GM21723 (cell line): ENCODE results near the gene OTX2.

Experiments used
- ATAC-seq: cut with Tn5 transposase; IDR thresholded peaks from one replicate; pipeline ENCODE4 v1.9.1; 2021; ENCODE audit warnings: mild to moderate bottlenecking, moderate library complexity; ENCODE audit not compliant: unreplicated experiment

The OTX2 gene

DNA sequence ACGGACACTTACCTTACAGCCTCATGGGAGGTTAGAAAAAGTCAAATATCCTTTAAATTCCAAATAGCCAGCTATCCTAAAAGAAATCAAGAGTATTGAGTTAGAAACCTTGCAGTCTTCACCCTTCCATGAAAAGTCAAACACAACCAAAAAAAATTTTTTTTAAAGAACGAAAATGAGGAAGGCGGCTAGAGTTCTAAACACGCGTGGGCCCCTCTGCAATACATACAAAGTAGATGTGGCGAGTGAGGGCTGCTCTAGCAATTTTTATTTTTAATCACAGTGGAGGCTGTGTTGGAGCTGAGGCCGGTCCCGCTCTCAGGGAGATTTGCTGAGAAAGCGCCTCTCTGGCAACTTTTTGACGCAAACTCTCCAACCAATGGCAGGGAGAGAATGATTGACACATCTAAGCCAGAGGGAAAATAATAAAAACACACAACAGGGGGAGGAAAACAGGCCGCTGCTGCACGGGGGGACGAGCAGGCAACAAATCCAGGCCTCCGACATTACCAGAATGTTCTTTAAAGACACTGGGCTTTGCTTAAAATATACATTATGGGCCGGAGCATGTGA, at the start of gene OTX2:
TSS of gene OTX2 (minus strand) at position 333 of the 573 bp plus-strand sequence. CDS start 5,023 bp downstream, outside the sequence.
- no peak for ATAC-seq

DNA sequence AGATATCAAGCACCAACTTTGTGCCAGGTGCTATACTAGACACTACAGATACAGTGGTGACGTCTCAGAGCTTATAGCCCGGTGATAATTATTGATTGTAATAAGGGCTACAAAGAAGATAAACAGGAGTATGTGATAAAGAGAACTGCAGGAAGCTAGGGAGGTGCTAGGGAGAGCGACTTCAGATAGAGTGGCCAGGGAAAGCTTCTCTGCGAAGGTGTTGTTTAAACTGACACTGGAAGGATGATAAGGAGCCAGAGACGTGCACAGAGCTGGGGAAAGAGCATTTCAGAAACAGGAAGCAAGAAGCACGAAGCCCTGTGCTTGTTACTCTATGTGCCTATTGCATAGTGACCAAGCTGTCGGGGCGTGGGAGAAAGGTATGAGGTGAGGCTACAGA, 48.1 kb upstream of the OTX2 start:
- ATAC-seq: no peak

DNA sequence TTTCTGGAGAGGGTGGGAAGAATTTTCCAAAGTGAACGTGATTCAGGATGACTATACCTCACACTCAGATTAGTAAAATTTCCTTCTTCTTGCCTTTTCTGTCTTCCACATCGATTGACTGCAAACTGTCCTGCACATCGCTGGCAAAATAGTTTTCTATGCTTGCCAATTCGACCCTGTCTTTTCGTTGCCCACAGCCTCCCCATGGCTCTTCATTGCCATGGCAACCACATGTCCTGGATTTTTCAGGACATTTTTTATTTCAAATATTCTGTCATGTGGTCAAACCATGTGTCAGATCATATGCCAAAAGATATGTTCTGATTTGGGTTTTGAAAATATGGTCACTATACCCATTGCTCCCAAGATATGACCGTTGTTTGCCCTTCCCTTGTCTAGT, 46.9 kb upstream of the OTX2 start:
- ATAC-seq: no peak

DNA sequence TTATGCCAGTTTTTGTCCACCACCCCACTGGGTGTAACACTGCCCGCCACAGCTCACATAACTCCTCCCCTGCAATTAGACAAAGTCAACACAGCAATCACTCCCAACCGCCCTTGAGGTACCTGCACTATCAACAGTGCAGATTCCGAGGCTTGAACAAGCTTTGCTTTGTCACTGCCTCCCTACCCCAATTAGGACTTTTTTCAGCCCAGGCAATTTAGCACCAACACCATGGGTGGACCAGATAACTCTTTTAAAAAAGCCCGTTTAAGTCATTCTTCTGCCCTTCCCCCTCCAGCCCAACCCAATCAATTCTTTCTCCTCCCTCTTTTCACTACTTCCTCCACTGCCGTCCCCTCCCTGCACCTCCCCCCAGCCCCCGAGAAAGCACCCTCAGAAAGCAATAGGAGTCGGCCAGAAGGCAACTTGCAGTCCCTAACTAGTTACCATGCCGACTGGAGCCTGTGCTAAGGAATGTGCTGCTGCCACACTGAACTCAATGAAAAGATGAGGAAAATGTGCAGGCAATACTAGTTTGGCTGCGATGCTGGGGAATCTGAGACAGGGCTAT, 45.7 kb upstream of the OTX2 start:
- ATAC-seq: no peak

DNA sequence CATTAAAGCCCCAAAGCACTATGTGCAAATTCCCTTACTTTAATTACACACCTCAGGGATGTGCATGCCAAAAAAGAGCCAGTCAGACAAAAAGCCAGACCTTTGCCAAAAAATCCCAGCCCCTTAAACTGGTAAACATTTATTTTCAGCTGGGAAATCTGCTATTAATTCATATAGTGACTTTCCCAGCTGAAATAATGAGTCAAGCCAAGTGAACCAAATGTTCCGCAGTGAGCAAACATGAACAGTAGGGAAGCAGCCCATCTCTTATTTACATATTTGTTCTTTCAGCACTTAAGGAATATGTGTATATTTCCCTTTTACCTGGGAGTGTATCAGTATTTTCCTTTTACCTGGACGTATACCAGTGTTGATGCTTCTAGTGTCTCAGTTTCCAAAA, 44.0 kb upstream of the OTX2 start:
- no peak for ATAC-seq

DNA sequence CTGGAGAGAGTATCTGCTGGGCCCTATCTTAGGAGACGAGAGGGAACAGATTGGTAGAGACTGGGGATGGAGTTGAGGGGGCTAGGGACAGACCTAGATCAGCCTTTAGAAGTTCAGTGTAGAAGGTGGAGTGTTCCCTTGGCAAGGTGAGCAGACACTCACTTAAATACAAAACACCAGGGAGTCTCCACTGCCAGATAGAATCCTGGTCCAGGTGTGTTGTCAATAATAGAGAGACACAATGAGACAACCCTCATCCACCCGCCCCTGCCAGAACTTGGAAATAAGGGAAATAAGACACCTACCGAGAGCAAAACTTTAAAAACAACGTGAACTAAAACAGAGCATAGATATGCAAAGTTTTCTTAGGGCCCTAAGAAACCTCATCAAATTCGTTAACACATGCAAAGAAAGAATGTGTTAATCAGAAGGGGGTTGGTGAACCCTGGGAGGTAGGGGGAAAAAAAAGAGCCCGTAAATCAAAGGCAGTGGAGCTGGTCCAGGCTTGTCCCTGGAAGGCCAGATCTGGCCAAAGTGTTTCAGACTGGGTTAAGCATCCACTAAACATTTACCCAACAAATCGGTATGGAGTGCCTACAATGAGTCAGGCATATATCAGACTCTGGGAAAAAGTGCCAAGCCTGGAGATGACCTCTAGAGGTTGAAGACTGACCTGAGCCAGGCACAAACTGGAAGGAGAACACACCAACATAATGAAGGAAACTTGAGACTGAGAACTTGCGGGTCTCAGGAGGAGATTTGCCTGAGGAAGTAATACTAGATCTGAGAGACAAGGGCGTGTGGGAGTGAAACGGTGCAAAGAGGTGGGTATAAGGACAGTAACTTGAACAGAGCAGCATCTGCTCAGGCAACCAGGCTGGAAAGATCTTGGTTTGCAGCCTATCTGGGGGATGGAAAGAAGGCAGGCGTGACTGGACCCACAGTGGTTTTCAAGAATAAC, 37.0 kb upstream of the OTX2 start:
- no peak for ATAC-seq

DNA sequence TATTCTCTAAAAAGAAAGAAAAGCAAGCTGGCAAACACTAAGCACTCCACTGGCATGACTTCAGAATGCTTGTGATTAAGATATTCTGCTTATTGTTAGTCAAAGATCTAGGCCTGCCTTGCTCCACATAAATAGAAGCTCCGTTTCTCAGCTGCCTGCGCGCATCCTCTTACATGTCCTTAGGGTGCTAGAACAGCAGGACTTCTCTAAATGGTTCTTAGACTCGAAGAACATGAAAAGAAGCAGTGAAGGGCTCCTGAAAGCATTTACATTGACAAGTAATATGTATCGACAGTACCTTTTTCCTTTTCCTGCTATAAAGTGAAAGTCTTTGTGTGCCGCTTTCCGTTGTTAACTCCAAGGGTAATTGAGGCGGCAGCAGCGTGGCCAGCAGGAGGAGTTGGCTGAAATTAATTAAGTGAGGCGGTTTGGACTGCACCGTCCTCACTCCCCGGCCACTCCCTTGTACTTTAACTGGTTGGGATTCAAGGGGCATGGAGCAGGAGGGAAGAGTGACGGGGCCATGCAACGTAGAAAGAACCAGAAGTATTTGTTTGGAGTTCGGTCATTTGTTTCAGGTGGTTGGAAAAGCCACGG, 34.2 kb upstream of the OTX2 start:
- no peak for ATAC-seq

DNA sequence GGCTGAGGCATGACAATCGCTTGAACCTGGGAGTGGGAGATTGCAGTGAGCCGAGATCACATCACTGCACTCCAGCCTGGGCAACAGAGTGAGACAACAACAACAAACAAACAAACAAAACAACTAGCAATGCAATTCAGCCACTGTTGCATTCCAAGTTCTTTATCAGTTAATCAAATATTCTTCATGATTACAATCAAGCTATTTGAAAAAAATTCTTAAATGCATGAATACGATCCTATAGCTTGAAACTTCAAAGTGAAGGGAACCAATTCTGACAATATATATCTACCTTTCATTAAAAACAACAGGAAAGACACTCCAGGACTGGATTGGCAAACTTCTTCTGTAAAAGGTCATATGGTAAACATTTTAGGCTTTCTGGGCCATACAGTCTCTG, 31.3 kb upstream of the OTX2 start:
- ATAC-seq: no peak

DNA sequence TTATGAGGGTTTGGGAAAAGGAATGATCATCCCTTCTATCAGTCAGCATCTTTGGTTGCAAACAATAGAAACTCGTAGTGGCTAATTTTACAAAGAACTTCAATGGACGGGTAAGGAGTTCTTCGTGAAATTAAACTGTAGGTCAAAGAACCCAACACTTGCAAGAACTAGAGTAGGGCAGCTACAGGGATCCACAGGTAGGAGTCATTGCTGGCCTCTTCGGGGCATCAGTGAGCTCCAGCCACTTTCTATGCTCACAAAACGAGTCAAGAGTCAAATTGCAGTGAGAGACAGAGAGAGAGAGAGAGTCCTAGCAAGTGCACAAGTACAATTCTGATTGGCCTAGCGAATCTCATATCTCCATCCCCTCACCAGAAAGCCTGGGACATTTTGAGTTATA, 29.9 kb upstream of the OTX2 start:
- no peak for ATAC-seq

DNA sequence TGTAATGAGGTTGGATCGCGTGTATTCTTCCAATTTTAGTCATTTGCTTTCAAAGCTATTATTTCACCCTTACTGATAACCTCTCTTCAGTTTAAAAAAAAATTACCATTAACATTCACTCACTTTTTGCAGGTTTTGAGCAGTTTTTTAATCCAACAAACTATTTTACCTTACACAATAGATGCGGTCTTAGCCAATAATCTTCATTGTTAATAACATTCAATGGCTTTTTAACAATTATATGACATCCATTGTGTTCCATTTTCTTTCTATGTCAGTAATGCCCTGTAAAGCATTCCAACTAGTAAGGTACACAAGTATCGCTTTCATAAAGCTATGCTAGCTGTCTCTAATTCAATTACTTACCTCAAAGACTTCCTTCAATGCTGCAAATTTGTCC, 18.9 kb upstream of the OTX2 start:
- no peak for ATAC-seq

DNA sequence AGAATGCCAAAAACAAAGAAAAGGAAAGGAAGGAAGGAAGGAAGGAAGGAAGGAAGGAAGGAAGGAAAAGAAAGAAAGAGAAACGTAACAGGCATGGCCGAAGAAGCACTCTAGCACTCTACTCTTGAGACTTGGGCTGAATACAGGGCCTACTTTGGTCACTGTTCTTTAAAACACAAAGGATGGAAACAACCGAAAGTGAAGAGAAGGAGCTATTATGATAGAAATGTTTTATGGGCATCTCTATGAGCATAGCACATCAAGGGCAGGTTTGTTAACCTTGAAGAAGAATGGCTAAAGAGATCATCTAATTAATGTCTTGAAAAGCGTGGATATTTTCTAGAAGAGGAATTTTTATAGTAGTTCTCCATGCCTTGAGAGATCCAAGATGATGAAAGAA, 15.9 kb upstream of the OTX2 start:
- ATAC-seq: no peak

DNA sequence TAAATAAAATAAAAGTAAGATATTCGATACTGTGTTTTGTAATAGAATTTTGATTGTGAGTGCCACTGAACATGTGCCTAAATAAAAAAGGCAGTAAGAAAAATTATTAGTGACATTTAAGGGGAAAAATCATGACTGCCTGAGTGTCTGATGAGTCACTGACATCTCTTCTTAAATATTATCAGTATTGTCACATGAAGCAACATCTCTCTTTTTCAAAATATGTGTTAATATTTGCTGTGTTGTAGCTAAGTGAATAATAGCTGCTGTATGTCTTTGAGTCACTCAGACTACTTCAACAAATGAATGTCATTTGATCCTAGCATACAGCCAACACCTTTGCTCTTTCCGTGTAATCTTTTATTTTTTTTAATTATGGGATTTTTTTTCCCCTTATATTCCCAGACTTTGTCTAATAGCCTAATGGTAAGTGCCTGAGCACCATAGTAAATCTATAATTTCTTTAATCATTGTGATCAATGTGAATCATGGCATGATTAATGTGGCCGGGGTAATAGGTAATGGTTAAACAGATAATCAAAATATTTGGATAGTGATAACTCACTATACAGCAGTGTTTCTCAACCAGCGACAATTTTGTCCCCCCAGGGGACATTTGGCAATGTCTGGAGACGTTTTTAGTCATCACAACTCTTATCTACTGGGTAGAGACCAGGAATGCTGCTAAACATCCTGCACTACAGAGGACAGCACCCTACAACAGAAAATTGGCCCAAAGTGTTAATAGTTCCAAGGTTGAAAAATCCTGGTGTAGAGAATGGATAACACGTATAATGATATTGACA, 11.7 kb upstream of the OTX2 start:
- ATAC-seq: no peak

DNA sequence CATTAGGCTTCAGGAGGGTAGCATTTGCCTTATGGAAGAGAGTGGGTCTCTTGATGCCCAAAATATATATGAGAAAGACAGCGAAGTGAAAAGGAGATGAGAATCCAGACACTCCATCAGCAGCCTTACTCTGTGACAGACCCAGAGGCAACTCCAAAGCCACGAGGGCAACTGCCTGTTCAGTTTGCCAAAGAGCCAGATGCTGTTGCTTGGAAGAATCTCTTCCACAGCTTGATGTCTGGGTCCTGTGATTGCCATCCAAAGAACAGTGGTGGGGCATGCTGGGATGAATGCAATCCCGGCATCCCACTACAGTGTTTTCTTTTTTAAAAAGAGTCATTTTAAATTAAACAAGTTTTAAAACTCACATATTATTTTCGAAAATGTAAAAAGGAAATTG, 10.9 kb upstream of the OTX2 start:
- ATAC-seq: no peak

DNA sequence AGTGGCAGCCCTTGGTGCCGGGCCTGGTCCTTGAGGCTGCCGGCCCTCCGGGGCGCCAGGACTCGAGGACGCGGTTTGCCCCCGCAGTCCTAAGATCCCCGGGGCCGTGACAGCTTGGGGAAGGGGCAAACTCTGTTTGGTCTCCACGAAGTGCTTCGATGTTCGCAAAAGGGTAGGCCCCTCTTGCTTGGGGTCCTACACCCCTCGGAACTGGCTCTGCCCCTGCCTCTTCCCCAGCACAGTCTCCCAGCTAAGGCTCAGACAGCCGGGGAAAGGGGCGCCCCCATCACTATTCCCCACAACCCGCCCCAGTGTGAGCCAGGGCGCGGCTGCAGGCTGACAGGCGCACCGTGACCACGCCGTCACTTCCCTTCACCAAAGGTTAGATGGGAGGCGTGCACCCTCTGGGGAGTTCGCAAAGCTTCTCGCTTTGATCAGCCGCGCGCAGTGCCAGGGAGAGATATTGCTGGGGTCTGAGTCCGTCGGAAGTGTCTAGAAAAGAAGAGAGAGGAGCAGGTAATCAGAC, 7.2 kb upstream of the OTX2 start:
- ATAC-seq: no peak

DNA sequence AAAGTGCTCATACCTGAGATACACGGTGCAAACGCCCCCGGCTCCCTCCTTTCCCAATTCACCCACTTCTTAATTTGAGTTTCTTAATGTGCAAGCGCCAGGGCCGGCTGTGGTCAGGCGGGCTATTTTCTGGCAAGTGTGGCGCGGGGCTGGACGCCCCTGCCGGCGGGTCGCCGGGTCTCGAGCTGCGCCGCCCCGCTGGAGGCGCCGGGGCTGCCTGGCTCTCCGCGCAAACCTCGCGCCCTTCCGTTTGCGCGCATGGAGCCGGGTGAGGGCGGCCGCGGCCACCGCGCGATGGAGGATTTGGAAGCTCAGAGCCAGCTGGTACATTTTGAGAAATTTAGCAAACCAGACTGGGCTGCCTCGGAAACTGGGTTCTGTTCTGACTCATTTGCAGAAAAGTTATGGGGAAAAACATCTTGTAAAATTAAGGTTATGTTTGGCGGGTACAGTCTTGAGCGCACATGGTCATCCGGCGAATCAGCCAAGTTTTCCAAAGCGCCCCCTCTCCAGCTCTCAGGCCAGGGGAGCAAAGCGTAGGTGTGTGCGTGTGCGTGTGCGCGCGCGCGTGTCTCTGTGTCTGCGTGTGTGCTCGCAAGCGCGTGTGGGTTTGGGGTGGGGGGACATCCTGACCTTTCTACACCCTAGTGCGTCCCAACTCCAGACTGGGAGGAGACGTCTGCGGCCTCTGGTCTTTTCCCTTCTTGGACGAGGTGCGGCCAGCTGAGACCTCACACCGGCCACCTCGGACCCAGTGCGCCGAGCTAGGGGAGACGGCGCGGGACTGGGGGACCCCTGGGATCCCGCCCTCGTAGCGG, 6.5 kb upstream of the OTX2 start:
- ATAC-seq: no peak

DNA sequence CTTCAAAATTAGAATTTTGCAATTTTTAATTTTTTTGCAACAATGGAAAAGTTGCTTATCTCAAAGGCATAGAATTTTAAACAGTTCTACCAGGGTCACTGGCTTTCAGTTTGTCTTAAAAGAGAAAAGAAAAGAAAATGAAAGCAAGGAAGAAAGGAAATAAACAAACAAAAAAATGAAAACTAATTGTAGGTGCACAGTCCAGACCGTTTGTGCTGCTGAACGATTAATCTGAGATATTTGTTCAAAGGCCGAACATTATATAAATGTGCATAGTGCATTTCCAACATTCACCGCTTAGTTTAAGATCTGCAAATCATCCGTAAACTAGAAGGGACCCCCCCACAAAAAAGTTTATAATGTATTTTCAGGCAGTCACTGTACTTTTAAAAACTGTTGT, 5.5 kb upstream of the OTX2 start:
- ATAC-seq: no peak

DNA sequence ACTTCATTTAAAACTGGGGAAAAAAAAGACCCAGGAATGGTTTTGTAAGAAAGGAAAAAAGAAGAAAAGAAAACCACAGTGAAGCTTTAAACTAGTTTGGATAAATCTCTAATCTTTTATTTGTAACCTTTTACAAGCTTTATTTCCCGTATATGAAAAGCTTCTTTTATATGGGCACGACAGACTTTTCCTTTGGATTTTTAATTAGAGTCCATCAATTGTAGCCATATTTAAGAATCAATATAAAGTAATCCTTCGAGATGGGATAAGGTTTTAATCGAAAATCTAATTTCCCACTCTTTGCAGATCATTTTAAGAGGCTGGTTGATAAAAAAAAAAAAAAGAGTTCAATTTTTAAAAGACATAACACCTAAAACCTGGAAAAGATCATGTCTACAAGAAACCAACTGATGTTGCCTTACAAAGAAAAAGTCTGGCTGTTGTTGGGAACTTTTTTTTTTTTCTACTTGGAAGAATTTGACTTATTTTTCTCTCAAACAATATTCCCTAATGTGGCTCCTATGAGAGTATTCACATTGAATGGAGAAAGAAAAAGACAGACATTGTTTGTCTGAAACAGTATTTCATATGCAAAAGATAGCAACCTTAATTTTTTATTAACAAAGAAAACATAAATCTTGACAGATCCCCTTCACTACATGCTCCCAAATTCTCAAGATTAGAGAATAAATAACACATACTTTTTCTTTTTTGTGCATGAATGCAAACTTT, 4.9 kb upstream of the OTX2 start:
- no peak for ATAC-seq

DNA sequence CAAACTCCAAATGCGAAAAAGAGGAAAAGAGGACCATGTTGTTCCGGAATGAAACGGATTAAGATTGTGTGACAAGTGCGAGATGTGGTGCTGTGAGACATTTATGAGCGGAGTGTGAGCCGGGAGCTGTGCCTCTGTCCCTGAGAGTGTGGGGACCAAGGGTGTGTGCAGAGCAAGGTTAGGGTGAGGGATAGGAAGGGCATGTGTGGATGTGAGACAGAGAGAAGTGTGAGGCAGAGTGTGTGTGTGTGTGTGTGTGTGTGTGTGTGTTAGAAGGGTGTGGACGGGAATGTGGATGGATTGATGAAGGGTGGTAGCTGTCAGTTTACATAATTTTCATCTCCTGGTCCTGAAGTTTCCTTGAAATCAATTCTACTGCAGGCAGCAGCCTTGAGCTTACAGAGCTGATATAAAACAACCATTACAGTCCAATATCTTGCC, 4.3 kb upstream of the OTX2 start:
- ATAC-seq: no peak

DNA sequence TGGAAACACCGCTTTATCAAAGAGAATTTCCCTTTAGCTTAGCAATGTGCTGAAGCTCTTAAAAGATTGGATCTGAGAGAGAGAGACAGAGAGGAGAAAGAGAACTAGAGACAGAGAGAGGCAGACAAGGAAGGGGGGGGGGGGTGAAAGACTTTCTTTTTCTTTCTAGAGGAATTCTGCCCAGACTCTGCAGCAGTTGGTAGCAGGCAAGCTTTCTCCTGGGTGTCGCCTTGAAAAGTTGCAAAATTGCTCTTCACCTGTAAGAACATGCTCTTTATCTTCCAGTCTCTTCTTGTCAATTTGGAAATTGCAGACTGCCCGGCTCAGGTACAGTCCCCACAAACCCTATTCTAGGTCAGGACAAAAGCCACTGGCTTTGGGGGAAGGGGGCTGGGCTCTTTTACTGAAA, 2.9 kb upstream of the OTX2 start:
- no peak for ATAC-seq
